Right ventricle myocardium superior (tissue), 1 donor: ENCODE measurements around the gene CES1. TPM values are rescaled to one million over a fixed set of nuclear protein-coding genes. Genes with fewer than 3 reads are reported as not detected.
A peak's percentile ranks its signal among the peaks of the same experiment; 100 is the strongest.
"Not testable (repeated sequence)": the region's sequence is repeated elsewhere in the genome, so short reads cannot be mapped to it uniquely, and the experiment has no call there.

Source experiments
- ATAC-seq: fragments of 200-7000 bp; cut with Tn5 transposase; one replicate; pipeline ENCODE4 v1.9.1; 2020; ENCODE audit warnings: mild to moderate bottlenecking; ENCODE audit not compliant: poor library complexity
- DNase-seq: peaks from one replicate; pipeline ENCODE4 v3.0.0-alpha.2; 2020
- intact Hi-C: fragments of 100-400 bp; cut with DNase I; formaldehyde crosslinking; loops from one replicate; pipeline ENCODE4 v1.11.2; 2022
- long read RNA-seq: library from polyadenylated mRNA; unstranded; transcript quantifications from one replicate; pipeline ENCODE4 v2.0.0, GENCODE V29; 2021
- total RNA-seq: library from RNA; stranded (reverse); fragmentation: NEBNext Ultra II Directional; extraction: Animal tissue kit (Norgen Biotek cat#: 25700); gene quantifications from one replicate; pipeline ENCODE4 v1.2.1, GENCODE V29; 2021
- donor health status: DM: no; HTN: yes; CAD: no; lungs with severe emphysema.

The CES1 gene
- 33.2 TPM for total RNA-seq
- long read RNA-seq, transcript CES1-203 (14 exons, 2,178 nt) = minor isoform, 14 of 94 reads
- long read RNA-seq, transcript CES1-201 (14 exons, 2,006 nt) = major isoform, 27 of 94 reads
- long read RNA-seq, transcript CES1-202 (14 exons, 1,835 nt) = minor isoform, 26 of 94 reads
- long read RNA-seq, partial matches to known transcripts = 6 of 94 reads
- long read RNA-seq, other reads (novel, unspliced or antisense) = 21 of 94 reads

- intact Hi-C loops = no loop called here
- DNase-seq = peak; percentile 94
- ATAC-seq = peak; percentile 90
Measured at GRCh38 chr16:55832773-55833691, at the start of gene CES1. CES1 (minus strand) TSS chr16:55833096; CDS start chr16:55833055, 41 bp downstream.

DNA sequence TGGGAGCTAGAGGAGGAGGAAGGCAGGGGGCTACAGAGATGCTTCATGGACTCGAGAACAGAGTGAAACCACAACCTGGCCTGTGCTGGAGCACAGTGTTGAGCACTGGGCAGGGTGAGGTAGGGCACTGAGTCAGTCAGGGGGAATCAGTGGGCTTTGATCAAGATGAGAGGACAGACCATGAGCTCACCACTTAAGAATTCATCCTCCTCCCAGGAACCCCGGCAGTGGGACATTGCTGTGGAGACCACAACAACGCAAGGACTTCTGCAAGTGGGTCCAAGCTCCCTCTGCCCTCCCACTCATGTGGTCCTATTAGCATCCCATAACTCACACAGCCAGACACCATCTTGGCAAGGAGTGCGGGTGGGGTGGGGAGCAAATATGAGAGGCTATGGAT, 44.0 kb upstream of the CES1 start:
- intact Hi-C loops = no loop called here
- no peak for ATAC-seq
- DNase-seq = no peak

GRCh38 chr16:55875273-55875672, 42.4 kb upstream of the CES1 start, which contains the start of gene CES5A:
CES5A (minus strand) TSS chr16:55875373; CDS start chr16:55875221, 152 bp downstream.
- intact Hi-C loops = no loop called here
- DNase-seq (no peak), ATAC-seq (no peak)

- ATAC-seq (no peak), DNase-seq (no peak)
- intact Hi-C loops = no loop called here
Measured at GRCh38 chr16:55873122-55873521, 40.2 kb upstream of the CES1 start.

GRCh38 chr16:55872130-55872529, 39.2 kb upstream of the CES1 start:
- intact Hi-C loops = no loop called here
- no peak for DNase-seq
- ATAC-seq = no peak

DNA sequence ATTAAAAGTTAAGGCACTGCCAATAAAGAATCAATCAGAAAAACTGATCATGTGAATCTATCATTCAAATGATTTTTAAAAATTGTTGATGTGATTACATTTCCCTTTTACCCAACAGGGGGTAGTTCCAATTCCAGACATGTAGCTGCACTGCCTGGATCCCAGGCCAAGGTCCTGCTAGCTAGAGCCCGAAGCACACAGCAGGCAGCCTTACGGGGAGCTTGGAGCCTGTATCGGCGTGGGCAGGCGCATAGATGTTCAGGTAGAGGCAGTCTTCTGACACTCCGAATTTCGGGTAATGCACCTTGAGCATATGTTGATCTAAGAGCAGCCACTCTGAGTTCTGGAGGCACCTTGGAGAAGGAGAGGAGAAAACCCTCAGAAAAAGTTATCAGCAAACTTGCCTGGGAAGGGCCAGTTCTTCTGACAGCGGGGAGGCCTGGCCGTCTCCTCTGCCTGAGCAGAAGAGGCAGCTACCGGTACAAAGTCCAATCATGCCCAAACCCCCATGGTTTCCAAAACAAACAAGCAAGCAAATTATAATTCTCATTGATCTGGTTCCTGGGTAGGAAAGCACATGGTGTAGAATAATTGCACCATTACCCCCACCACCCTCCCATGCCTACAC, 38.6 kb upstream of the CES1 start:
- intact Hi-C loops = no loop called here
- ATAC-seq = no peak
- DNase-seq = no peak

DNA sequence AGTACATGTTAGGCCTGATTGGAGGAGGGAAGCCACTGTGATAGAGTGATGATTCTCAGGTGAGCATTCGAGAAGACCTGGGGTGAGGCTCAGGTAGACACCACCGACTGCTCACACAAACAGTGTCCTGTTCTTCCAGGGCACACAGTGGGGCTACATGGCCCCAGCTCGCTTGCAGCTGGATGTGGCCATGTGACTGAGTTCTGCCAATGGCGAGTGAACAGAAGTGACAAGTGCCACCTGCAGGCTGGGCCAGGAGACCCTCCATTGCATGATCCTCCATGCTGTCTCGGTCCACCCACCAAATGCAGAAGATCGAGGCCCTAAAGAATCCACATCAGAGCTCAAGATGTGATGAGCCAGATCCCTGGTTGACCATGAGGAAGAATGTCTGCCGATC, 36.1 kb upstream of the CES1 start:
- ATAC-seq = no peak
- intact Hi-C loops = no loop called here
- DNase-seq = no peak

- ATAC-seq (no peak), DNase-seq (no peak)
- intact Hi-C loops = no loop called here
Measured at GRCh38 chr16:55868137-55868536, 35.2 kb upstream of the CES1 start.

DNA sequence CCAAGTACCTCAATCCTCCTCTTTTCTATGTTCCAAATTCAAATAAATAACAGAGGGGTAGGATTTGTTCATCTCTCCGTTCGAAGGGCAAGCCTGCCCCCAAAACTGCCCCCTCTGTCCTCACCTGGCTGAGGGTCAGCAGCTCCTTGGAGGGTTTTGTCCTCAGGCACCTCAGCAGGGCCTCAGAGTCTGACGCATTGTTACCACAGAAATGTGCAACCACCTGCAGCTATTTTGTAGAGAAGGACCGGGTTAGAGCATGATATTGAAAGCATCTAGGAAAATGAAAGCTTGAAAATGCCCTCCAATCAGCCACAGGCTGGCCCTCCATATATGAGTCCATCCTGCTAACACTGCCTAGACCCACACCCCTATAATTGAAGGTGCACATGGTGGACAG, 28.4 kb upstream of the CES1 start:
- DNase-seq (no peak), ATAC-seq (no peak)
- intact Hi-C loops = no loop called here

DNA sequence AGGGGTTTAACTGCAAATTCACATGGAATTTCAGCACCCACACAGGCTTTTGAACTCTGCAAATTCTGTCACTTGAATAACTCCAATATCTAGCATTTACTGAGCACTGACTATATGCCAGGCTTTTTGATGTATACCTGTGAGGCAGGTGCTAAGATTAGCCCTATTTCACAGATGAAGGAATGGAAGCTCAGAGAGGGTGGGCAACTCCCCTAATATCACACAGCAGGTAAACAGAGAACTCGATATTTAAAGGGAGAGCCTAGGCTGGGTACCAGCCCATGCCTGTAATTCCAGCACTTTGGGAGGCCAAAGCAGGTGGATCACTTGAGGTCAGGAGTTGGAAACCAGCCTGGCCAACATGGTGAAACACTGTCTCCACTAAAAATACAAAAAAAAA, 24.8 kb upstream of the CES1 start:
- ATAC-seq, intact Hi-C loops, DNase-seq: not testable (repeated sequence)

DNA sequence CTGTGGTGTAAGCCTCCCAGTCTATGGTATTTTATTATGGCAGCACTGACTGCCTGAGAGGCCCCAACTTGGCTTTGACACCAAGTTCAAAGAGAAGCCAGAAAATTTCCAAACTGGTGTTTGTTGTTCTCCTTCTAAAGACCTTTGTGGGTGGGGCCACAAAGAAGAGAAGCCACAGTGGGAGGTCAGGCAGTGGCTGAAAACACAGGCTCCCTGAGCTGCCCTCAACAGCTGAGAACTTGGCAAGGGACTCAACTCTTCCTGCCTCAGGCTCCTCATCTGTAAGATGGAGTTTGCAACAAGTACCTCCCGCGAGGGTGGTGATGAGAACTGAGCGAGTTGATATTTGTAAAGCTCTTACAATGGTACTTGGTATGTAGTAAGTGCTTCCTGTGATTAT, 24.1 kb upstream of the CES1 start:
- ATAC-seq (no peak), DNase-seq (no peak)
- intact Hi-C loops = no loop called here

DNA sequence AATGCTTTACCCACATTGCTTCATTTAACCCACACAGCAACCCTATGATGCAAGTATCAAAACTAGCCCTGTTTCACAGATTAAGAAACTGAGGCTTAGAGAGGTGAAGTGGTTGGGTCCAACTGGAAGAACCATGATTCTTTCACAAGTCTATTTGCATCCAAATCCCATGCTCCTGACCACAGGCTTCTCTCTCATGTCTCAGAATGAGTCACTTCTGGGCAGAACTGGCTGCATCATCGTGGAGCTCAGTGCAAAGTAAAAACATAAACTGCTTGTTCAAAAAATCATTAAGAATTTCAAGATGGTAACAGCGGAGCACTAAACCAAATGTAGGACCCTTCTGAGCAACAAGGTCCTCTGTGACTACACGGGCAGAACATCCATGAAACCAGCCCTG, 20.2 kb upstream of the CES1 start:
- intact Hi-C loops = no loop called here
- DNase-seq (no peak), ATAC-seq (no peak)

GRCh38 chr16:55849536-55849935, 16.6 kb upstream of the CES1 start:
- ATAC-seq (no peak), DNase-seq (no peak)
- intact Hi-C loops = no loop called here

GRCh38 chr16:55846598-55847346, 13.9 kb upstream of the CES1 start:
- intact Hi-C loops = no loop called here
- DNase-seq (no peak), ATAC-seq (no peak)

- no peak for ATAC-seq
- intact Hi-C loops = no loop called here
Measured at GRCh38 chr16:55843105-55843395, 10.2 kb upstream of the CES1 start.

GRCh38 chr16:55842369-55843104, 9.6 kb upstream of the CES1 start:
- DNase-seq = no peak
- peak; percentile 70 for ATAC-seq
- intact Hi-C loops = no loop called here

More at GRCh38 chr16:55843105-55843395, 10.2 kb upstream of the CES1 start:
- no peak for DNase-seq

- DNase-seq (no peak), ATAC-seq (peak; percentile 41)
- intact Hi-C loops = no loop called here
Measured at GRCh38 chr16:55839115-55839514, 6.2 kb upstream of the CES1 start.

DNA sequence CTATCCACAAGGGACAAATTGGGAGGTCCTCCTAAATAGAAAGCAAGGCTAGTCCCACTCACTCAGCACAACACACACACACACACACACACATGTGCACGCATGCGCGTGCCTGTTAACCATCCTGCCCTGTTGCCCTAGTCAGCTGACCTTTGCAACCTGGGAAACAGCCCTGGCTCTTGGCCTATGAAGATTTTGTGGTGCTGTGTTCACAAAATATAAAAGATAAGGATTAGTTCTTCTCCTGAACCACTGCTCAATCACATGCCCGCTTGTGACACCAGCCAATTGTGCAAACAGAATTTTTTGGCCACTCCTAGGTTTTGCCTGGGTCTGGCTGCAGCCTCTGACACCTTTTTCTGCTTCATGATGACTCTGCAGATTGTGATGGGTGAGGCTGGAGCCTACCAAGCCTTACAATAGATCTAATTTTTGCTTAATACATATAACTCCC, 3.3 kb upstream of the CES1 start:
- intact Hi-C loops = no loop called here
- ATAC-seq = peak; percentile 49

More for the DNA sequence above, 3.3 kb upstream of the CES1 start:
- DNase-seq = peak; percentile 44
